ENCODE results near the gene PCNX2. TPM values are rescaled to one million over a fixed set of nuclear protein-coding genes. Genes with fewer than 3 reads are reported as not detected.

PCNX2 gene
- total RNA-seq, 1 experiment from 2014 or later: 96.2 TPM

- Histone ChIP-seq H2AFZ (ENCODE audit: low read length) (no peak overlapping the region), H3K4me3 (ENCODE audit: low read length) (no peak overlapping the region), H3K27ac (ENCODE audit: low read length) (no peak overlapping the region), H3K4me1 (ENCODE audit: low read length) (peaks cover 5% of the 10 kb centered on the region; the same call in 1 of the 2 replicates), H3K9me2 (replicated peaks; ENCODE audit: insufficient read depth, low read length) (no peaks in the 10 kb centered on the region), H4K20me1 (ENCODE audit: insufficient read depth, low read depth, low read length) (no peaks in the 10 kb centered on the region), H3K36me3 (ENCODE audit: insufficient read depth, low read length) (peaks cover 21% of the 10 kb centered on the region; the same call in 1 of the 2 replicates), H3K9me3 (ENCODE audit: low read length) (no peaks in the 10 kb centered on the region), H3K79me2 (ENCODE audit: low read length) (peaks cover 42% of the 10 kb centered on the region), H3K9ac (ENCODE audit: low read length) (no peak overlapping the region), H3K4me2 (ENCODE audit: low read depth, low read length, poor library complexity, severe bottlenecking) (no peak overlapping the region), H3K27me3 (ENCODE audit: low read length) (no peaks in the 10 kb centered on the region)
- no peak for DNase-seq
Observed at GRCh38 chr1:233261206-233261605, 34.3 kb downstream of the PCNX2 start.

GRCh38 chr1:233257786-233258185 lies 37.7 kb downstream of the PCNX2 start:
- Histone ChIP-seq H3K9ac (ENCODE audit: low read length) (no peak overlapping the region), H3K4me1 (ENCODE audit: low read length) (peaks cover 5% of the 10 kb centered on the region; the same call in 1 of the 2 replicates), H3K27me3 (ENCODE audit: low read length) (no peaks in the 10 kb centered on the region), H3K4me3 (ENCODE audit: low read length) (no peak overlapping the region), H4K20me1 (ENCODE audit: insufficient read depth, low read depth, low read length) (no peaks in the 10 kb centered on the region), H3K36me3 (ENCODE audit: insufficient read depth, low read length) (peaks cover 25% of the 10 kb centered on the region; the same call in 1 of the 2 replicates), H3K4me2 (ENCODE audit: low read depth, low read length, poor library complexity, severe bottlenecking) (no peak overlapping the region), H3K27ac (ENCODE audit: low read length) (no peak overlapping the region), H2AFZ (ENCODE audit: low read length) (no peak overlapping the region), H3K9me2 (replicated peaks; ENCODE audit: insufficient read depth, low read length) (no peaks in the 10 kb centered on the region), H3K79me2 (ENCODE audit: low read length) (peaks cover 34% of the 10 kb centered on the region), H3K9me3 (ENCODE audit: low read length) (no peaks in the 10 kb centered on the region)
- no peak for DNase-seq

GRCh38 chr1:233256789-233257188 lies 38.7 kb downstream of the PCNX2 start:
- Histone ChIP-seq H3K9ac (ENCODE audit: low read length) (no peak overlapping the region), H3K27me3 (ENCODE audit: low read length) (no peaks in the 10 kb centered on the region), H3K36me3 (ENCODE audit: insufficient read depth, low read length) (peaks cover 29% of the 10 kb centered on the region), H3K4me3 (ENCODE audit: low read length) (no peak overlapping the region), H2AFZ (ENCODE audit: low read length) (no peak overlapping the region), H3K9me2 (replicated peaks; ENCODE audit: insufficient read depth, low read length) (no peaks in the 10 kb centered on the region), H3K9me3 (ENCODE audit: low read length) (no peaks in the 10 kb centered on the region), H4K20me1 (ENCODE audit: insufficient read depth, low read depth, low read length) (no peaks in the 10 kb centered on the region), H3K4me2 (ENCODE audit: low read depth, low read length, poor library complexity, severe bottlenecking) (no peak overlapping the region), H3K79me2 (ENCODE audit: low read length) (peaks cover 32% of the 10 kb centered on the region), H3K27ac (ENCODE audit: low read length) (no peak overlapping the region), H3K4me1 (ENCODE audit: low read length) (peaks cover 4% of the 10 kb centered on the region; the same call in 1 of the 2 replicates)
- no peak for DNase-seq

- H3K4me1 ChIP-seq (ENCODE audit: low read length): no peaks in the 10 kb centered on the region
- H3K4me2 ChIP-seq (ENCODE audit: low read depth, low read length, poor library complexity, severe bottlenecking): no peak overlapping the region
- no peaks in the 10 kb centered on the region for H4K20me1 ChIP-seq (ENCODE audit: insufficient read depth, low read depth, low read length)
- peaks cover 26% of the 10 kb centered on the region for H3K79me2 ChIP-seq (ENCODE audit: low read length)
- H3K9ac ChIP-seq (ENCODE audit: low read length): no peak overlapping the region
- H3K9me2 ChIP-seq (replicated peaks; ENCODE audit: insufficient read depth, low read length): no peaks in the 10 kb centered on the region
- H3K36me3 ChIP-seq (ENCODE audit: insufficient read depth, low read length): peaks cover 29% of the 10 kb centered on the region
- H3K27me3 ChIP-seq (ENCODE audit: low read length): no peaks in the 10 kb centered on the region
- H2AFZ ChIP-seq (ENCODE audit: low read length): no peak overlapping the region
- no peak for DNase-seq
- H3K9me3 ChIP-seq (ENCODE audit: low read length): no peaks in the 10 kb centered on the region
- H3K4me3 ChIP-seq (ENCODE audit: low read length): no peak overlapping the region
- no peak overlapping the region for H3K27ac ChIP-seq (ENCODE audit: low read length)
Observed at GRCh38 chr1:233256191-233256590, 39.3 kb downstream of the PCNX2 start.

GRCh38 chr1:233255145-233255544 lies 40.4 kb downstream of the PCNX2 start:
- Histone ChIP-seq H3K9ac (ENCODE audit: low read length) (no peak overlapping the region), H3K36me3 (ENCODE audit: insufficient read depth, low read length) (peaks cover 34% of the 10 kb centered on the region), H3K4me2 (ENCODE audit: low read depth, low read length, poor library complexity, severe bottlenecking) (no peak overlapping the region), H3K27me3 (ENCODE audit: low read length) (no peaks in the 10 kb centered on the region), H3K79me2 (ENCODE audit: low read length) (peaks cover 25% of the 10 kb centered on the region), H3K9me3 (ENCODE audit: low read length) (no peaks in the 10 kb centered on the region), H3K4me3 (ENCODE audit: low read length) (no peak overlapping the region), H2AFZ (ENCODE audit: low read length) (no peak overlapping the region), H3K9me2 (replicated peaks; ENCODE audit: insufficient read depth, low read length) (no peaks in the 10 kb centered on the region), H3K4me1 (ENCODE audit: low read length) (no peaks in the 10 kb centered on the region), H4K20me1 (ENCODE audit: insufficient read depth, low read depth, low read length) (no peaks in the 10 kb centered on the region), H3K27ac (ENCODE audit: low read length) (no peak overlapping the region)
- no peak for DNase-seq

GRCh38 chr1:233253832-233254331 lies 41.6 kb downstream of the PCNX2 start:
- Histone ChIP-seq H3K9me2 (replicated peaks; ENCODE audit: insufficient read depth, low read length) (no peaks in the 10 kb centered on the region), H3K9ac (ENCODE audit: low read length) (no peak overlapping the region), H3K4me3 (ENCODE audit: low read length) (no peak overlapping the region), H3K27me3 (ENCODE audit: low read length) (no peaks in the 10 kb centered on the region), H3K79me2 (ENCODE audit: low read length) (peaks cover 27% of the 10 kb centered on the region), H3K9me3 (ENCODE audit: low read length) (no peaks in the 10 kb centered on the region), H2AFZ (ENCODE audit: low read length) (no peak overlapping the region), H3K4me1 (ENCODE audit: low read length) (no peaks in the 10 kb centered on the region), H3K27ac (ENCODE audit: low read length) (no peak overlapping the region), H3K36me3 (ENCODE audit: insufficient read depth, low read length) (peaks cover 42% of the 10 kb centered on the region), H4K20me1 (ENCODE audit: insufficient read depth, low read depth, low read length) (no peaks in the 10 kb centered on the region), H3K4me2 (ENCODE audit: low read depth, low read length, poor library complexity, severe bottlenecking) (no peak overlapping the region)
- DNase-seq: no peak

GRCh38 chr1:233253231-233253831 lies 42.2 kb downstream of the PCNX2 start:
- Histone ChIP-seq H3K27ac (ENCODE audit: low read length) (no peak overlapping the region), H3K9me3 (ENCODE audit: low read length) (no peaks in the 10 kb centered on the region), H3K9me2 (replicated peaks; ENCODE audit: insufficient read depth, low read length) (no peaks in the 10 kb centered on the region), H3K79me2 (ENCODE audit: low read length) (peaks cover 27% of the 10 kb centered on the region), H3K4me2 (ENCODE audit: low read depth, low read length, poor library complexity, severe bottlenecking) (no peak overlapping the region), H3K4me3 (ENCODE audit: low read length) (no peak overlapping the region), H3K9ac (ENCODE audit: low read length) (no peak overlapping the region), H2AFZ (ENCODE audit: low read length) (no peak overlapping the region), H4K20me1 (ENCODE audit: insufficient read depth, low read depth, low read length) (no peaks in the 10 kb centered on the region), H3K27me3 (ENCODE audit: low read length) (no peaks in the 10 kb centered on the region), H3K36me3 (ENCODE audit: insufficient read depth, low read length) (peaks cover 42% of the 10 kb centered on the region), H3K4me1 (ENCODE audit: low read length) (no peaks in the 10 kb centered on the region)
- DNase-seq: no peak

- Histone ChIP-seq H3K4me2 (ENCODE audit: low read depth, low read length, poor library complexity, severe bottlenecking) (no peak overlapping the region), H2AFZ (ENCODE audit: low read length) (no peak overlapping the region)
Observed at GRCh38 chr1:233252441-233252840, 43.1 kb downstream of the PCNX2 start.

More at GRCh38 chr1:233252441-233252840, 43.1 kb downstream of the PCNX2 start:
- H3K4me3 ChIP-seq (ENCODE audit: low read length): no peak overlapping the region
- H3K27ac ChIP-seq (ENCODE audit: low read length): no peak overlapping the region
- H4K20me1 ChIP-seq (ENCODE audit: insufficient read depth, low read depth, low read length): no peaks in the 10 kb centered on the region
- H3K9me3 ChIP-seq (ENCODE audit: low read length): no peaks in the 10 kb centered on the region
- DNase-seq: no peak
- H3K4me1 ChIP-seq (ENCODE audit: low read length): no peaks in the 10 kb centered on the region
- H3K36me3 ChIP-seq (ENCODE audit: insufficient read depth, low read length): peaks cover 41% of the 10 kb centered on the region
- H3K9me2 ChIP-seq (replicated peaks; ENCODE audit: insufficient read depth, low read length): no peaks in the 10 kb centered on the region
- no peak overlapping the region for H3K9ac ChIP-seq (ENCODE audit: low read length)
- no peaks in the 10 kb centered on the region for H3K27me3 ChIP-seq (ENCODE audit: low read length)
- peaks cover 27% of the 10 kb centered on the region for H3K79me2 ChIP-seq (ENCODE audit: low read length)

Measured in Karpas-422 (cell line).